ENCODE results near the gene ZFP69.
"Not testable (repeated sequence)": the region's sequence is repeated elsewhere in the genome, so short reads cannot be mapped to it uniquely, and the experiment has no call there.

The ZFP69 gene

GRCh38 chr1:40476924-40477677 lies at the start of gene ZFP69:
Gene ZFP69 (plus strand): TSS chr1:40477290. CDS start chr1:40479362, 2,072 bp downstream.
- in situ Hi-C loops (cut with MboI; ENCODE audit: low sequenced_read_pairs) = no loop called here

GRCh38 chr1:40431385-40431784 lies 45.7 kb upstream of the ZFP69 start:
- in situ Hi-C loops (cut with MboI; ENCODE audit: low sequenced_read_pairs) = no loop called here

GRCh38 chr1:40432644-40433390 lies 44.3 kb upstream of the ZFP69 start:
- in situ Hi-C loops (cut with MboI; ENCODE audit: low sequenced_read_pairs) = no loop called here

- in situ Hi-C loops (cut with MboI; ENCODE audit: low sequenced_read_pairs) = no loop called here
Observed at GRCh38 chr1:40435471-40435870, 41.6 kb upstream of the ZFP69 start.

GRCh38 chr1:40435876-40436275 lies 41.2 kb upstream of the ZFP69 start:
- in situ Hi-C loops (cut with MboI; ENCODE audit: low sequenced_read_pairs) = no loop called here

GRCh38 chr1:40438391-40439015 lies 38.6 kb upstream of the ZFP69 start:
- in situ Hi-C loops (cut with MboI; ENCODE audit: low sequenced_read_pairs) = no loop called here

GRCh38 chr1:40439247-40439646 lies 37.8 kb upstream of the ZFP69 start:
- in situ Hi-C loops (cut with MboI; ENCODE audit: low sequenced_read_pairs) = no loop called here

GRCh38 chr1:40449684-40450494 lies 27.2 kb upstream of the ZFP69 start, which contains the start of gene ZFP69B:
Gene ZFP69B (plus strand): TSS chr1:40450476. CDS start chr1:40450962, 486 bp downstream.
- in situ Hi-C loops (cut with MboI; ENCODE audit: low sequenced_read_pairs) = no loop called here

GRCh38 chr1:40450495-40451237 lies 26.4 kb upstream of the ZFP69 start:
- in situ Hi-C loops (cut with MboI; ENCODE audit: low sequenced_read_pairs) = no loop called here

GRCh38 chr1:40451238-40451585 lies 25.9 kb upstream of the ZFP69 start:
- in situ Hi-C loops (cut with MboI; ENCODE audit: low sequenced_read_pairs) = no loop called here

GRCh38 chr1:40454873-40455272 lies 22.2 kb upstream of the ZFP69 start:
- in situ Hi-C loops (cut with MboI; ENCODE audit: low sequenced_read_pairs) = no loop called here

GRCh38 chr1:40462956-40463590 lies 14.0 kb upstream of the ZFP69 start:
- in situ Hi-C loops (cut with MboI; ENCODE audit: low sequenced_read_pairs) = no loop called here

- in situ Hi-C loops (cut with MboI; ENCODE audit: low sequenced_read_pairs) = no loop called here
Observed at GRCh38 chr1:40469327-40469726, 7.8 kb upstream of the ZFP69 start.

- in situ Hi-C loops (cut with MboI; ENCODE audit: low sequenced_read_pairs) = no loop called here
Observed at GRCh38 chr1:40475268-40475667, 1.8 kb upstream of the ZFP69 start.

GRCh38 chr1:40477678-40478053 lies 576 bp downstream of the ZFP69 start:
- in situ Hi-C loops (cut with MboI; ENCODE audit: low sequenced_read_pairs) = no loop called here

- in situ Hi-C loops (cut with MboI; ENCODE audit: low sequenced_read_pairs) = no loop called here
Observed at GRCh38 chr1:40478276-40478675, 1.2 kb downstream of the ZFP69 start.

GRCh38 chr1:40479156-40479555 lies 2.1 kb downstream of the ZFP69 start:
- in situ Hi-C loops (cut with MboI; ENCODE audit: low sequenced_read_pairs) = no loop called here

GRCh38 chr1:40495315-40495903 lies 18.3 kb downstream of the ZFP69 start:
- in situ Hi-C loops (cut with MboI; ENCODE audit: low sequenced_read_pairs) = no loop called here

GRCh38 chr1:40502651-40503050 lies 25.6 kb downstream of the ZFP69 start:
- in situ Hi-C loops (cut with MboI; ENCODE audit: low sequenced_read_pairs) = not testable (repeated sequence)

Measured in HL-60/S4 treated with phorbol 12-myristate 13-acetate at 8.2 ng/mL for 4 days and 3 days (cell line).